ENCODE results near the gene CREB5. TPM values are rescaled to one million over a fixed set of nuclear protein-coding genes. Genes with fewer than 3 reads are reported as not detected.

CREB5 gene
- total RNA-seq, 1 experiment from 2014 or later: 0.49 TPM

DNA sequence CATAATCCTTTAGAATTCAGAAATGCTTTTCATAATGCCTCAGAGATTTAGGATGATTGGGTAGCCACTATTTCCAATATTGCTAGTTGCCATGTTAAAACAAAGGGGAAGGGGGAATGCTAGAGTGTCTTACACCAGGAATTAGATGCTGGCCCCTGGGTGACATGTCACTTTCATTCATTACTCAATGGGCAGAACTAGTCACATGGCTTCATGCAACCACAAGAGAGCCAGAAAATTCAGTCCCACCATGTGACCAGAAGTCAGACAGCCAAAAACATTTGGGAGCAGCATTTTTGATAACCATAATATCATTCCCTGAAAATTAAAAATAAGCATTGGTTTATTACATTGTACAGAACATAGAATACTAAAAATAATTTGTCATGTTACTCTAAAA, 81.2 kb downstream of the CREB5 start:
- POLR2A ChIA-PET: no interaction called here
- H3K9me3 ChIP-seq (ENCODE audit: control insufficient read depth in 1 of 2, insufficient read depth in 1 of 2, low read depth in 1 of 2, low read length in 2 of 2): no peaks in the 10 kb centered on the region
- H3K27me3 ChIP-seq (ENCODE audit: insufficient read depth, low read length): peaks cover 64% of the 10 kb centered on the region
- no peak overlapping the region for H3K4me2 ChIP-seq (ENCODE audit: low read length)
- BruUV-seq (replicated peaks): no TSS peak
- no peak overlapping the region for H3K27ac ChIP-seq (ENCODE audit: low read depth, low read length)
- no peaks in the 10 kb centered on the region for H3K4me1 ChIP-seq (ENCODE audit: control insufficient read depth in 1 of 2, insufficient read depth in 2 of 2, low read length in 2 of 2)
- no peak for DNase-seq (ENCODE audit: low read depth, low spot score)
- TF ChIP-seq, protein P1, sequence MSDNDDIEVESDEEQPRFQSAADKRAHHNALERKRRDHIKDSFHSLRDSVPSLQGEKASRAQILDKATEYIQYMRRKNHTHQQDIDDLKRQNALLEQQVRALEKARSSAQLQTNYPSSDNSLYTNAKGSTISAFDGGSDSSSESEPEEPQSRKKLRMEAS (IDR thresholded peaks at IDR 0.05): no peak
- RAD21 ChIA-PET (ENCODE audit: low non-redundant PET in 1 of 2, low total read pairs in 2 of 2, uncharacterized antibody in 2 of 2, unreplicated experiment in 2 of 2): no interaction called here
- no peak for ATAC-seq
- no peak overlapping the region for H3K9ac ChIP-seq (ENCODE audit: low read length)
- CTCF ChIA-PET: no interaction called here
- intact Hi-C loops (cut with micrococcal nuclease): no loop called here
- H3K9me2 ChIP-seq (ENCODE audit: insufficient read depth): no peaks in the 10 kb centered on the region
- no peak overlapping the region for H3K4me3 ChIP-seq (replicated peaks in 1 of 2; ENCODE audit: low read depth in 1 of 2, low read length in 2 of 2)
- H3K79me2 ChIP-seq (ENCODE audit: insufficient read depth, low read length): no peaks in the 10 kb centered on the region
- H3K36me3 ChIP-seq (ENCODE audit: control insufficient read depth in 1 of 2, insufficient read depth in 2 of 2, low read length in 2 of 2): no peaks in the 10 kb centered on the region
- H2AFZ ChIP-seq (ENCODE audit: low read depth, low read length, poor library complexity, severe bottlenecking): no peak overlapping the region
- no peaks in the 10 kb centered on the region for H4K20me1 ChIP-seq (ENCODE audit: insufficient read depth)

DNA sequence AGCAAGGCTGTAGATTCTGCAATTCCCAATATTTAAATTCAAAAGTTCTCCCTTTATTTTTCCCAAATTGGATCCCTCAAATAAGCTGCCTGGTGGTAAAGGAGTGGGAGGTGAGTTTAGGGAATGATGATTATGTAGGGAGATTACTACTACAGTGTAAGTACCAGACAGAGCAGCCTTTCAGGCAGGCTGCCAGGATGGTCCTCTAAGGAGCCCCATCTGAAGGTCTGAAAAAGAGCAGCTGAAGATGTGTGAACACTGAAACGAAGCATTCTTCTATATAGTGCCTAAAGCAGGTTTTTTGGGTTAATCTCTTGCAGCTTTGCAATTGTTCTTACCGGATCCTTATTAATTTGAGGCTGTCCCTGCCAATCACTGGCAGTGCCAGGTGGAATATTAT, 84.7 kb downstream of the CREB5 start:
- intact Hi-C loops (cut with micrococcal nuclease): no loop called here
- DNase-seq (ENCODE audit: low read depth, low spot score) (no peak), ATAC-seq (no peak)
- Histone ChIP-seq H3K9me3 (ENCODE audit: control insufficient read depth in 1 of 2, insufficient read depth in 1 of 2, low read depth in 1 of 2, low read length in 2 of 2) (no peaks in the 10 kb centered on the region), H3K27me3 (ENCODE audit: insufficient read depth, low read length) (peaks cover 72% of the 10 kb centered on the region), H2AFZ (ENCODE audit: low read depth, low read length, poor library complexity, severe bottlenecking) (no peak overlapping the region), H3K4me1 (ENCODE audit: control insufficient read depth in 1 of 2, insufficient read depth in 2 of 2, low read length in 2 of 2) (no peaks in the 10 kb centered on the region), H3K79me2 (ENCODE audit: insufficient read depth, low read length) (no peaks in the 10 kb centered on the region), H3K9me2 (ENCODE audit: insufficient read depth) (no peaks in the 10 kb centered on the region), H4K20me1 (ENCODE audit: insufficient read depth) (no peaks in the 10 kb centered on the region), H3K4me3 (replicated peaks in 1 of 2; ENCODE audit: low read depth in 1 of 2, low read length in 2 of 2) (no peak overlapping the region), H3K27ac (ENCODE audit: low read depth, low read length) (no peak overlapping the region), H3K4me2 (ENCODE audit: low read length) (no peak overlapping the region), H3K36me3 (ENCODE audit: control insufficient read depth in 1 of 2, insufficient read depth in 2 of 2, low read length in 2 of 2) (no peaks in the 10 kb centered on the region), H3K9ac (ENCODE audit: low read length) (no peak overlapping the region)
- ChIA-PET CTCF (no interaction called here), RAD21 (ENCODE audit: low non-redundant PET in 1 of 2, low total read pairs in 2 of 2, uncharacterized antibody in 2 of 2, unreplicated experiment in 2 of 2) (no interaction called here), POLR2A (no interaction called here)
- TF ChIP-seq YY1 (IDR thresholded peaks at IDR 0.05; ENCODE audit: extremely low read depth, insufficient replicate concordance, low read depth, low read length): no peak
- TF ChIP-seq, protein P1 (IDR thresholded peaks at IDR 0.05): no peak
- no peak for TF ChIP-seq EGR1 (IDR thresholded peaks at IDR 0.05; ENCODE audit: low read depth)
- no peak for TF ChIP-seq ELF1 (IDR thresholded peaks at IDR 0.05; ENCODE audit: borderline replicate concordance, low read depth)
- no peak for TF ChIP-seq EZH2phosphoT487 (IDR thresholded peaks at IDR 0.05; ENCODE audit: borderline replicate concordance)
- BruUV-seq (replicated peaks): no TSS peak
